H1 (cell line): Measurements from ENCODE around the gene C22orf23. TPM values are rescaled to one million over a fixed set of nuclear protein-coding genes. Genes with fewer than 3 reads are reported as not detected.

Experiments used
- BCL11A ChIP-seq, 2 experiments: IDR thresholded peaks; one replicate each; pipeline ENCODE4 v1.6.1; 2011; ENCODE audit warnings: low read depth in 2 of 2, low read length in 2 of 2, mild to moderate bottlenecking in 2 of 2
- CHD7 ChIP-seq: fragments of 300-600 bp; sonication (generic); IDR thresholded peaks from 2 replicates; pipeline ENCODE4 v1.7.1; 2012; ENCODE audit warnings: low read length, moderate library complexity, mild to moderate bottlenecking, inconsistent platforms; ENCODE audit not compliant: insufficient replicate concordance
- CREB1 ChIP-seq: IDR thresholded peaks from 2 replicates; pipeline ENCODE4 v1.6.1; 2012; ENCODE audit warnings: inconsistent platforms
- HDAC6 ChIP-seq: IDR thresholded peaks from one replicate; pipeline ENCODE4 v1.7.1; 2012; ENCODE audit warnings: low read depth, mild to moderate bottlenecking, inconsistent platforms, low read length, moderate library complexity
- KDM1A ChIP-seq: fragments of 200-600, 300-600 bp; sonication (generic); IDR thresholded peaks from 2 replicates; pipeline ENCODE4 v1.7.1; 2016; ENCODE audit warnings: mild to moderate bottlenecking, low read length, borderline replicate concordance
- KDM5A ChIP-seq: fragments of 200-600 bp; IDR thresholded peaks from 2 replicates; pipeline ENCODE4 v1.7.1; 2012; ENCODE audit warnings: mild to moderate bottlenecking, low read length, inconsistent platforms, mixed read lengths
- POLR2A ChIP-seq, 2 experiments: IDR thresholded peaks; 1 replicate in 1 of 2; 2 replicates in 1 of 2; pipeline ENCODE4 v1.6.1; 2011; ENCODE audit warnings: low read depth in 2 of 2, low read length in 2 of 2, mild to moderate bottlenecking in 2 of 2; ENCODE audit errors: control extremely low read depth in 1 of 2
- SIN3A ChIP-seq, 2 experiments: IDR thresholded peaks in 1 of 2; conservative IDR thresholded peaks in 1 of 2; 2 replicates each; pipeline ENCODE4 v1.6.1; 2011 to 2012; ENCODE audit warnings: low read length in 2 of 2, improper control_type of control experiment in 1 of 2, low read depth in 1 of 2, mild to moderate bottlenecking in 1 of 2
- SRF ChIP-seq: IDR thresholded peaks from 2 replicates; pipeline ENCODE4 v1.6.1; 2011; ENCODE audit warnings: mild to moderate bottlenecking, low read depth, low read length, moderate library complexity
- SUZ12 ChIP-seq: fragments of 200-600 bp; sonication (generic); IDR thresholded peaks from 2 replicates; pipeline ENCODE4 v1.6.1; 2012; ENCODE audit warnings: mild to moderate bottlenecking, inconsistent platforms, low read length, moderate library complexity, mixed read lengths
- TBP ChIP-seq: IDR thresholded peaks from 2 replicates; pipeline ENCODE4 v1.6.1; 2011; ENCODE audit warnings: low read depth, low read length, improper control_type of control experiment
- TCF12 ChIP-seq: IDR thresholded peaks from 2 replicates; pipeline ENCODE4 v1.6.1; 2011; ENCODE audit warnings: low read depth, mild to moderate bottlenecking, low read length
- polyA plus RNA-seq, 7 experiments: library from polyadenylated mRNA; depleted of rRNA in 3 of 7; stranded (reverse) in 5 of 7; unstranded in 2 of 7; fragments of >200 nt in 5 of 7; fragments of 200-250 nt in 2 of 7; gene quantifications; 1 replicate in 5 of 7; 2 replicates in 1 of 7; 4 replicates in 1 of 7; pipeline versions ENCODE4 v1.2.1 to v1.2.3, GENCODE V29; 2011 to 2013; ENCODE audit warnings: missing spikeins in 2 of 7, mixed read lengths in 2 of 7
- total RNA-seq: library from RNA; stranded (reverse); fragmentation: NEBNext Ultra II Directional; extraction: Animal tissue kit (Norgen Biotek cat#: 25700); gene quantifications from 2 replicates; pipeline ENCODE4 v1.2.1, GENCODE V29; 2021

The C22orf23 gene
- total and polyA plus RNA-seq, 2 of the 8 experiments (the other 6 are each of a cell fraction or from before 2014, with no cell fraction given), result 0.50 to 0.54 TPM

- TF ChIP-seq CHD7 (no peak), CREB1 (no peak), HDAC6 (no peak), SRF (no peak), POLR2A (IDR thresholded peaks at IDR 0.05; ENCODE audit: control extremely low read depth in 1 of 2, low read depth in 2 of 2, low read length in 2 of 2) (no peak), KDM1A (no peak), SUZ12 (no peak), TBP (no peak), TCF12 (no peak), SIN3A (conservative IDR thresholded peaks at IDR 0.05 in 1 of 2, IDR thresholded peaks at IDR 0.05 in 1 of 2; ENCODE audit: low read depth in 1 of 2, low read length in 2 of 2) (no peak), BCL11A (IDR thresholded peaks at IDR 0.05; ENCODE audit: low read depth in 2 of 2, low read length in 2 of 2) (no peak), KDM5A (no peak)
Observed at GRCh38 chr22:37911697-37912096, 41.7 kb downstream of the C22orf23 start (continued).
